ENCODE results near the gene KCNQ1.

The KCNQ1 gene

GRCh38 chr11:2418693-2419360, 26.0 kb upstream of the KCNQ1 start:
- DNase-seq (ENCODE audit: low read depth) = no peak
- in situ Hi-C loops (cut with HindIII; ENCODE audit: low sequenced_read_pairs) = no loop called here
- no peak overlapping the region for H3K4me3 ChIP-seq (ENCODE audit: low read depth, low read length)
- TF ChIP-seq CTCF (IDR thresholded peaks at IDR 0.05; ENCODE audit: low read depth, low read length, missing control alignments) = no peak

GRCh38 chr11:2419638-2420501, 24.9 kb upstream of the KCNQ1 start:
- H3K4me3 ChIP-seq (ENCODE audit: low read depth, low read length) = no peak overlapping the region
- in situ Hi-C loops (cut with HindIII; ENCODE audit: low sequenced_read_pairs) = no loop called here

GRCh38 chr11:2420502-2421225, 24.1 kb upstream of the KCNQ1 start:
- peak; percentile 86 for TF ChIP-seq CTCF (IDR thresholded peaks at IDR 0.05; ENCODE audit: low read depth, low read length, missing control alignments)
- peak; percentile 26 for DNase-seq (ENCODE audit: low read depth)
- no peak overlapping the region for H3K4me3 ChIP-seq (ENCODE audit: low read depth, low read length)
- in situ Hi-C loops (cut with HindIII; ENCODE audit: low sequenced_read_pairs) = no loop called here

More at GRCh38 chr11:2419638-2420501, 24.9 kb upstream of the KCNQ1 start:
- DNase-seq (ENCODE audit: low read depth) = peak; percentile 49
- TF ChIP-seq CTCF (IDR thresholded peaks at IDR 0.05; ENCODE audit: low read depth, low read length, missing control alignments) = peak; percentile 88

GRCh38 chr11:2421226-2421994, 23.4 kb upstream of the KCNQ1 start:
- in situ Hi-C loops (cut with HindIII; ENCODE audit: low sequenced_read_pairs) = no loop called here
- no peak for TF ChIP-seq CTCF (IDR thresholded peaks at IDR 0.05; ENCODE audit: low read depth, low read length, missing control alignments)
- no peak for DNase-seq (ENCODE audit: low read depth)
- no peak overlapping the region for H3K4me3 ChIP-seq (ENCODE audit: low read depth, low read length)

- no peak overlapping the region for H3K4me3 ChIP-seq (ENCODE audit: low read depth, low read length)
- no peak for DNase-seq (ENCODE audit: low read depth)
- in situ Hi-C loops (cut with HindIII; ENCODE audit: low sequenced_read_pairs) = no loop called here
- TF ChIP-seq CTCF (IDR thresholded peaks at IDR 0.05; ENCODE audit: low read depth, low read length, missing control alignments) = no peak
Measured at GRCh38 chr11:2421996-2422395, 22.8 kb upstream of the KCNQ1 start.

Measured in astrocyte of the cerebellum (primary cell).